ENCODE results near the gene AKAP13.

DNA sequence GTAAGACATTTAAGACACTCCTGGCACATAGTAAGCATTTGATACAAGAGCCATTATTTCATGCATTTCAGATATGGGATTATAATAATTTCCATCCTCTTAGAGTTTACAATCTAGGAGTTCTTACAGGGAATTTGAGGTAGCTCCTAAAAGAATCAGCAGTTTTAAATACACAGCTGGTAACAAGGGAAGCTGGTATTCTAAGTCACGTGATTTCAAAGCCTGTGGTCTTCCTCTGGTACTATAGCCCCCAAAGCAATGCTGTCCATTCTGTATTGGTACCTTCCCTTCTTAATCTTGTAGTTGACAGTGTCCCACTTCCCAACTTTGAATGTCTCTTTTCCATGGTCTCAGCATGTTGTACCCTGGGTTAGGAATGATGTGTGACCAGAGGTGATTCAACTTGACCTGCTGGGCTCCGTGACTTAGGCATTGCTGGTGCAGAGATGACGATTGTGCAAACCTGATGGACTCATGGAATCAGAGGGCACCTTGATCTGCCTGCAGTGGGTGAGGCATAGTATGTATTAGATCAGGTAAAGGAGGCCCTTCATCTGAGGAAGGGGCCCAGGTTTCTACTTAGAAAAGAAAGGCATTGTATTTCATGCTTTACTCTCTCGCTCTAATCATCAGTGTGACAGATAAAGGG lies 122.9 kb downstream of the AKAP13 start:
- TF ChIP-seq GATA2 (IDR thresholded peaks at IDR 0.05; ENCODE audit: low read depth, low read length) (no peak), GATA3 (IDR thresholded peaks at IDR 0.05; ENCODE audit: low read depth, low read length) (no peak)
